ENCODE measurements around the gene ACADL. TPM values are rescaled to one million over a fixed set of nuclear protein-coding genes. Genes with fewer than 3 reads are reported as not detected.
A peak's percentile ranks its signal among the peaks of the same experiment; 100 is the strongest.

Gene ACADL
- polyA plus RNA-seq, 3 donors, result not detected

DNA sequence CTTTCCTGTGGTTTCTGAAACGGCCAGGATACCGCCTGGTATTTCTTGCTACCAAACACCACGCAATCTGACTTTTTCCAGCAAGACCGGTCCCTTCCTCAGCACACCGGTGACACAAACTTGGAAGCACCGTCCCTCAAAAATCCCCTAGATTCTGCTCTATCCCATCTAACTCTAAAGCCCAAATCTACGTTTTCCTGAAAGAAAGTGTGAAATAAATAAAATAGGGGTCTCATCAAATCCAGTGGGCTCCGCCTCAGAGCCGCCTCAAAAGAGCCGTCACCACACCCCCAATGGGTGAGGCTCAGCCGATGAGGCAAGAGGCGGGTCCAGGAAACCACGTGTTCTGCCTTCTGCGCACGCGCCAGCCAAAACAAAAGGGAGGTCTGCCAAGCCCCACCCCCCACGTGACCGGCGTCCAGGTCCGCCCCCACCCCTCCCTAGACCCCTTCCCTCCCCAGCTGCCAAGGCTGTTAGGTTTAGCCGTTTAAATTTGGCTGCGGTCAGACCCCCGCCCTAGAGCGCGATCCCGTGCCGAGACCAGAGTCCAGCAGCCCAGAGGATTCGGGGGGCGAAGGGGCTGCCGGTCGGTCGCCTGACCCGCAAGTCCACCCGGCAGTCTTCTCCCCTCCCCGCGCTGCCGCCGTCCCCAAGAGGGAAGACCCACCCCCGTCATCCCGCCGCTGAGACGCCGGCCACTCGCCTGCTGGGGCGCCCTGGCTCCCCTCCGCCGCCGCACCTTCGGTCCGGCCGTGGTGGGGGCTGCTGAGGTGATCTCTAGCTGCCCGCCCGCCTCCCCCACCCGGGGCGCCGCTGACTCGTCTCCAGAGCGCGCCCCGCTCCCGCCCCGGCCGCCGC lies 54.6 kb downstream of the ACADL start:
- Histone ChIP-seq H3K9ac (ENCODE audit: insufficient read depth, low read length, poor library complexity, severe bottlenecking) (peak overlapping the region; percentile 97), H2AFZ (ENCODE audit: insufficient read depth, low read depth, low read length, poor library complexity, severe bottlenecking) (peak overlapping the region; percentile 71), H3K4me1 (ENCODE audit: control insufficient read depth in 1 of 2, insufficient read depth in 2 of 2, low read length in 2 of 2) (peaks cover 9 to 25% of the 10 kb centered on the region in 2 donors), H3K36me3 (replicated peaks in 1 of 2; ENCODE audit: control insufficient read depth in 1 of 2, insufficient read depth in 2 of 2, low read length in 2 of 2) (no peaks in the 10 kb centered on the region), H4K20me1 (ENCODE audit: insufficient read depth, low read length) (peaks cover 4% of the 10 kb centered on the region), H3K9me3 (replicated peaks in 1 of 2; ENCODE audit: control insufficient read depth in 1 of 2, insufficient read depth in 1 of 2, low read length in 2 of 2) (no peaks in the 10 kb centered on the region), H3K79me2 (ENCODE audit: insufficient read depth, low read length) (peaks cover 48% of the 10 kb centered on the region), H3K27ac (ENCODE audit: low read depth in 1 of 2, low read length in 2 of 2) (peak overlapping the region; percentile 97 to 99), H3K4me3 (replicated peaks in 1 of 3; ENCODE audit: low read depth in 2 of 3, low read length in 3 of 3) (peak overlapping the region; percentile 96 to 98 (median 97)), H3K27me3 (ENCODE audit: control insufficient read depth in 2 of 2, insufficient read depth in 2 of 2, low read length in 2 of 2) (peaks cover 6 to 8% of the 10 kb centered on the region in 2 donors), H3K4me2 (replicated peaks; ENCODE audit: extremely low read depth, low read length, poor library complexity, severe bottlenecking) (peak overlapping the region; percentile 97)
- H3K9me3 Mint-ChIP-seq, result peaks cover 0 to 2% (median 0%) of the 10 kb centered on the region in 7 donors
- H3K27me3 Mint-ChIP-seq (ENCODE audit: low read depth in 3 of 3), result peaks cover 6 to 16% (median 8%) of the 10 kb centered on the region in 3 donors
- no peaks in the 10 kb centered on the region for H3K36me3 Mint-ChIP-seq
- TF ChIP-seq, protein P1, sequence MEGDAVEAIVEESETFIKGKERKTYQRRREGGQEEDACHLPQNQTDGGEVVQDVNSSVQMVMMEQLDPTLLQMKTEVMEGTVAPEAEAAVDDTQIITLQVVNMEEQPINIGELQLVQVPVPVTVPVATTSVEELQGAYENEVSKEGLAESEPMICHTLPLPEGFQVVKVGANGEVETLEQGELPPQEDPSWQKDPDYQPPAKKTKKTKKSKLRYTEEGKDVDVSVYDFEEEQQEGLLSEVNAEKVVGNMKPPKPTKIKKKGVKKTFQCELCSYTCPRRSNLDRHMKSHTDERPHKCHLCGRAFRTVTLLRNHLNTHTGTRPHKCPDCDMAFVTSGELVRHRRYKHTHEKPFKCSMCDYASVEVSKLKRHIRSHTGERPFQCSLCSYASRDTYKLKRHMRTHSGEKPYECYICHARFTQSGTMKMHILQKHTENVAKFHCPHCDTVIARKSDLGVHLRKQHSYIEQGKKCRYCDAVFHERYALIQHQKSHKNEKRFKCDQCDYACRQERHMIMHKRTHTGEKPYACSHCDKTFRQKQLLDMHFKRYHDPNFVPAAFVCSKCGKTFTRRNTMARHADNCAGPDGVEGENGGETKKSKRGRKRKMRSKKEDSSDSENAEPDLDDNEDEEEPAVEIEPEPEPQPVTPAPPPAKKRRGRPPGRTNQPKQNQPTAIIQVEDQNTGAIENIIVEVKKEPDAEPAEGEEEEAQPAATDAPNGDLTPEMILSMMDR (IDR thresholded peaks at IDR 0.05), result no peak
- WGBS (ENCODE audit: insufficient coverage), result 0% methylated on average over 42 of the region's 64 CpGs
- H3K4me3 Mint-ChIP-seq, result peak overlapping the region; percentile 97 to 99
- H3K4me1 Mint-ChIP-seq, result peaks cover 22% of the 10 kb centered on the region
- DNase-seq, result peak; percentile 93 to 97 (median 96)
- intact Hi-C loops (cut with micrococcal nuclease), result loop anchor here (2.0 to 5.0 kb wide), 2 partner anchors 168 kb away; partner anchors contain the start of gene RPE (in 2 of the 2)
- peak overlapping the region; percentile 99 to 100 (median 100) for H3K27ac Mint-ChIP-seq

DNA sequence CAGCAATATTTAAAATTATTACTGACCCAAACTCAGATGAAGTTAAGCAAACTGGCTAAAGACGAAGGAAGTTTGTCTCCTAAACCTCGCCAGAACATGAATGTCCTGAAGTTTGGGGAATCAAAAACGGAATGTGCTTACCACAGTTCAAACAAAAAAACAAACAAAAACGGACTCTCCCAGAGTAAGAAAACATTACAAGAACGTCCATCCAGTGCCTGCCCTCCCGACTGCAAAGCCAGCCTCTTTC lies 55.1 kb downstream of the ACADL start:
- Histone ChIP-seq H3K4me1 (ENCODE audit: control insufficient read depth in 1 of 2, insufficient read depth in 2 of 2, low read length in 2 of 2) (peaks cover 9 to 25% of the 10 kb centered on the region in 2 donors), H3K9me3 (replicated peaks in 1 of 2; ENCODE audit: control insufficient read depth in 1 of 2, insufficient read depth in 1 of 2, low read length in 2 of 2) (no peaks in the 10 kb centered on the region), H3K4me2 (replicated peaks; ENCODE audit: extremely low read depth, low read length, poor library complexity, severe bottlenecking) (peak overlapping the region; percentile 97), H3K79me2 (ENCODE audit: insufficient read depth, low read length) (peaks cover 53% of the 10 kb centered on the region), H3K4me3 (replicated peaks in 1 of 3; ENCODE audit: low read depth in 2 of 3, low read length in 3 of 3) (peak overlapping the region; percentile 96 to 98 (median 97)), H3K27me3 (ENCODE audit: control insufficient read depth in 2 of 2, insufficient read depth in 2 of 2, low read length in 2 of 2) (peaks cover 6 to 8% of the 10 kb centered on the region in 2 donors), H3K27ac (ENCODE audit: low read depth in 1 of 2, low read length in 2 of 2) (peak overlapping the region; percentile 97 to 99), H3K36me3 (replicated peaks in 1 of 2; ENCODE audit: control insufficient read depth in 1 of 2, insufficient read depth in 2 of 2, low read length in 2 of 2) (no peaks in the 10 kb centered on the region), H3K9ac (ENCODE audit: insufficient read depth, low read length, poor library complexity, severe bottlenecking) (peak overlapping the region; percentile 97), H4K20me1 (ENCODE audit: insufficient read depth, low read length) (peaks cover 5% of the 10 kb centered on the region), H2AFZ (ENCODE audit: insufficient read depth, low read depth, low read length, poor library complexity, severe bottlenecking) (peak overlapping the region; percentile 71)
- TF ChIP-seq, protein P1 (IDR thresholded peaks at IDR 0.05), result no peak
- Mint-ChIP-seq H3K27me3 (ENCODE audit: low read depth in 3 of 3) (peaks cover 6 to 16% (median 8%) of the 10 kb centered on the region in 3 donors), H3K4me3 (peak overlapping the region; percentile 97 to 99), H3K27ac (peak overlapping the region; percentile 99 to 100 (median 100)), H3K4me1 (peaks cover 22% of the 10 kb centered on the region), H3K36me3 (peaks cover under 1% of the 10 kb centered on the region in 2 donors), H3K9me3 (peaks cover 0 to 2% (median 0%) of the 10 kb centered on the region in 7 donors)
- no peak for DNase-seq
- intact Hi-C loops (cut with micrococcal nuclease), result loop anchor here (2.0 to 5.0 kb wide), 2 partner anchors 167 to 168 kb away; partner anchors contain the start of gene RPE (in 2 of the 2)
- WGBS (ENCODE audit: insufficient coverage), result 0% methylated on average over 3 of the region's 6 CpGs
